HepG2 (cell line): ENCODE results near the gene SYTL3. TPM values are rescaled to one million over a fixed set of nuclear protein-coding genes. Genes with fewer than 3 reads are reported as not detected.

Experiments used
- ATAC-seq: fragments of 200-7000 bp; cut with Tn5 transposase; 3 replicates; pipeline ENCODE4 v1.9.1; 2020; ENCODE audit warnings: mild to moderate bottlenecking, moderate library complexity
- BruUV-seq: library from RNA; stranded (reverse); fragments of 400-500 nt; replicated peaks from 2 replicates; lab custom pipeline; 2021; lab: Mats Ljungman, UMichigan
- CTCF ChIA-PET: fragments of 300-600 bp; formaldehyde crosslinking; extraction: SDS; loops from one replicate; lab custom pipeline; 2021; ENCODE audit warnings: low total read pairs, inconsistent platforms, low intra/inter-chr PET ratio; lab: Yijun Ruan, JAX
- POLR2A ChIA-PET: fragments of 350-600 bp; sonication (Branson Sonifier 250); formaldehyde crosslinking; loops from one replicate; lab custom pipeline; 2020; ENCODE audit warnings: antibody characterized with exemption, inconsistent platforms; lab: Yijun Ruan, JAX
- DNase-seq: peaks from one replicate; pipeline ENCODE4 v3.0.0-alpha.2; 2015; ENCODE audit warnings: low spot score
- FAIRE-seq: peaks from 3 replicates; lab custom pipeline; 2011; peaks lifted over from hg19 to GRCh38; lab: Jason Lieb, UNC
- H2AFZ ChIP-seq: one replicate; pipeline ENCODE4 v1.6.1; 2011; ENCODE audit warnings: low read length, inconsistent platforms
- H3K27ac ChIP-seq: fragments of 300-600 bp; 3 replicates; pipeline ENCODE4 v1.8.0; 2011; ENCODE audit warnings: mixed run types, mild to moderate bottlenecking, mixed read lengths, low read length, inconsistent platforms; ENCODE audit not compliant: insufficient read depth; ENCODE audit errors: extremely low read length
- H3K27me3 ChIP-seq, 2 experiments: fragments of 200-600 bp in 1 of 2; 2 replicates in 1 of 2; 3 replicates in 1 of 2; pipeline versions ENCODE4 v1.6.0 to v1.8.0; 2011; ENCODE audit warnings: low read length in 2 of 2, mild to moderate bottlenecking in 2 of 2, moderate library complexity in 2 of 2, inconsistent platforms in 1 of 2; ENCODE audit not compliant: insufficient read depth in 2 of 2, control insufficient read depth in 1 of 2
- H3K36me3 ChIP-seq, 2 experiments: fragments of 200-600 bp in 1 of 2; replicated peaks in 1 of 2; 2 replicates in 1 of 2; 3 replicates in 1 of 2; pipeline versions ENCODE4 v1.5.1 to v1.8.0; 2011; ENCODE audit warnings: low read length in 2 of 2, inconsistent platforms in 1 of 2; ENCODE audit not compliant: insufficient read depth in 2 of 2, control insufficient read depth in 1 of 2
- H3K4me1 ChIP-seq: 2 replicates; pipeline ENCODE4 v1.5.1; 2012; ENCODE audit warnings: low read length, inconsistent platforms; ENCODE audit not compliant: insufficient read depth
- H3K4me2 ChIP-seq: 2 replicates; pipeline ENCODE4 v1.6.0; 2011; ENCODE audit warnings: low read depth, low read length, inconsistent platforms
- H3K4me3 ChIP-seq, 3 experiments: fragments of 200-600 bp in 1 of 3; sonication (generic), shearing (Covaris generic) in 1 of 3; replicated peaks in 1 of 3; 2 replicates each; pipeline ENCODE4 v1.5.1; 2011 to 2016; ENCODE audit warnings: low read length in 3 of 3, inconsistent platforms in 2 of 3, low read depth in 2 of 3, mild to moderate bottlenecking in 2 of 3, control low read depth in 1 of 3, mixed read lengths in 1 of 3; ENCODE audit not compliant: insufficient read depth in 1 of 3
- H3K79me2 ChIP-seq: one replicate; pipeline ENCODE4 v1.6.1; 2011; ENCODE audit warnings: low read length, inconsistent platforms; ENCODE audit not compliant: insufficient read depth
- H3K9ac ChIP-seq: 2 replicates; pipeline ENCODE4 v1.6.0; 2011; ENCODE audit warnings: mild to moderate bottlenecking, low read depth, low read length, inconsistent platforms; ENCODE audit not compliant: insufficient read depth
- H3K9me3 ChIP-seq: 2 replicates; pipeline ENCODE4 v1.5.1; 2012; ENCODE audit warnings: mild to moderate bottlenecking, low read length
- H4K20me1 ChIP-seq: 2 replicates; pipeline ENCODE4 v1.6.0; 2011; ENCODE audit warnings: inconsistent platforms, mild to moderate bottlenecking, low read length, moderate library complexity; ENCODE audit not compliant: insufficient read depth
- ARID5B ChIP-seq: IDR thresholded peaks from 2 replicates; pipeline ENCODE4 v1.4.0; 2020; ENCODE audit warnings: mild to moderate bottlenecking, missing genetic modification reagents
- BHLHE40 ChIP-seq: IDR thresholded peaks from 2 replicates; pipeline ENCODE4 v1.6.1; 2011; ENCODE audit warnings: low read length, improper control_type of control experiment
- ELK4 ChIP-seq: sonication (generic); formaldehyde crosslinking; IDR thresholded peaks from 2 replicates; pipeline ENCODE4 v1.9.0; 2021; ENCODE audit warnings: missing genetic modification reagents, borderline replicate concordance
- GABPB1 ChIP-seq: IDR thresholded peaks from 2 replicates; pipeline ENCODE4 v1.6.1; 2016; ENCODE audit warnings: mild to moderate bottlenecking, missing genetic modification reagents, moderate library complexity, missing compliant biosample characterization
- GRHL1 ChIP-seq: sonication (generic); formaldehyde crosslinking; conservative IDR thresholded peaks from 2 replicates; pipeline ENCODE4 v1.8.0; 2022; ENCODE audit warnings: missing genetic modification reagents
- NR2C2 ChIP-seq: sonication (generic); formaldehyde crosslinking; IDR thresholded peaks from 2 replicates; pipeline ENCODE4 v1.4.0; 2020; ENCODE audit warnings: missing genetic modification reagents, mild to moderate bottlenecking, moderate library complexity, borderline replicate concordance
- REXO4 ChIP-seq: sonication (generic); formaldehyde crosslinking; IDR thresholded peaks from 2 replicates; pipeline ENCODE4 v1.8.0; 2022; ENCODE audit warnings: missing genetic modification reagents, mild to moderate bottlenecking, borderline replicate concordance
- STAT5B ChIP-seq: sonication (generic); formaldehyde crosslinking; IDR thresholded peaks from 2 replicates; pipeline ENCODE4 v1.4.0; 2020; ENCODE audit warnings: missing genetic modification reagents
- ZBTB8A ChIP-seq: sonication (generic); formaldehyde crosslinking; IDR thresholded peaks from 2 replicates; pipeline ENCODE4 v1.4.0; 2020; ENCODE audit warnings: mild to moderate bottlenecking, low read depth, missing genetic modification reagents, borderline replicate concordance
- ZNF256 ChIP-seq: sonication (generic); formaldehyde crosslinking; conservative IDR thresholded peaks from 2 replicates; pipeline ENCODE4 v1.4.0; 2020; ENCODE audit warnings: missing genetic modification reagents
- ZNF644 ChIP-seq: IDR thresholded peaks from 2 replicates; pipeline ENCODE4 v1.6.1; 2016; ENCODE audit warnings: low read depth
- ZNF740 ChIP-seq: sonication (generic); formaldehyde crosslinking; IDR thresholded peaks from 2 replicates; pipeline ENCODE4 v1.4.0; 2020; ENCODE audit warnings: missing genetic modification reagents
- ZSCAN22 ChIP-seq: sonication (generic); formaldehyde crosslinking; IDR thresholded peaks from 2 replicates; pipeline ENCODE4 v1.4.0; 2020; ENCODE audit warnings: mild to moderate bottlenecking, missing genetic modification reagents
- ZSCAN5A ChIP-seq: sonication (generic); formaldehyde crosslinking; IDR thresholded peaks from 2 replicates; pipeline ENCODE4 v1.8.0; 2022; ENCODE audit warnings: mild to moderate bottlenecking, missing genetic modification reagents, borderline replicate concordance
- WGBS: methylation state at CpG from one replicate; pipeline ENCODE4 v1.1.6; 2017; ENCODE audit warnings: low lambda C conversion rate; 5-methylcytosine and 5-hydroxymethylcytosine counted together
- in situ Hi-C: cut with HindIII; loops from 2 replicates; pipeline ENCODE4 v1.10.0; 2017; ENCODE audit warnings: low pct_unique_long_range_greater_than_20kb; ENCODE audit not compliant: extremely low pct_ligation_motif_present
- intact Hi-C: fragments of 100-400 bp; cut with micrococcal nuclease; formaldehyde crosslinking; loops from one replicate; pipeline ENCODE4 v1.10.0; 2022; ENCODE audit not compliant: unreplicated experiment
- polyA plus RNA-seq, 8 experiments: library from polyadenylated mRNA; depleted of rRNA in 3 of 8; stranded (reverse) in 7 of 8; unstranded in 1 of 8; fragments of >200 nt; fragmentation: Illumina TruSeq in 4 of 8; extraction: Trizol in 4 of 8; gene quantifications; 2 replicates each; pipeline versions ENCODE4 v1.2.1 to v1.2.3, GENCODE V29; 2011 to 2016; ENCODE audit warnings: low read depth in 4 of 8, missing spikeins in 1 of 8, mixed read lengths in 1 of 8; ENCODE audit not compliant: insufficient read depth in 1 of 8
- total RNA-seq, 5 experiments: library from RNA; depleted of rRNA; stranded (reverse); fragments of >200 nt; fragmentation: Illumina TruSeq; extraction: Trizol; gene quantifications; 2 replicates each; pipeline ENCODE4 v1.2.3, GENCODE V29; 2016; ENCODE audit warnings: low read depth in 1 of 5

The SYTL3 gene
- total and polyA plus RNA-seq, 2 of the 13 experiments (the other 11 are each of a cell fraction or from before 2014, with no cell fraction given), result 0.11 to 0.28 TPM

GRCh38 chr6:158771399-158772152 lies 121.7 kb downstream of the SYTL3 start (continued):
- TF ChIP-seq ZNF256 (CRISPR knock-in tag) (no peak), STAT5B (CRISPR knock-in tag) (no peak), ZBTB8A (CRISPR knock-in tag) (no peak), BHLHE40 (no peak)

- WGBS, result 96% methylated on average over 11 of the region's 11 CpGs
- intact Hi-C loops, result no loop called here
- no peak overlapping the region for H3K27ac ChIP-seq
- no peak overlapping the region for H2AFZ ChIP-seq
- CTCF ChIA-PET, result no interaction called here
- no peak for FAIRE-seq
- no peak overlapping the region for H3K9ac ChIP-seq
- ATAC-seq, result no peak; the same call in 2 of the 3 replicates
- H3K9me3 ChIP-seq, result no peaks in the 10 kb centered on the region
- H3K79me2 ChIP-seq, result no peaks in the 10 kb centered on the region
- no peak overlapping the region for H3K4me3 ChIP-seq
- BruUV-seq, result no TSS peak
- POLR2A ChIA-PET, result no interaction called here
- no peaks in the 10 kb centered on the region for H4K20me1 ChIP-seq
- no peaks in the 10 kb centered on the region for H3K4me1 ChIP-seq
- peaks cover 63 to 89% of the 10 kb centered on the region in 2 experiments for H3K36me3 ChIP-seq
- H3K27me3 ChIP-seq, result no peaks in the 10 kb centered on the region
- in situ Hi-C loops, result no loop called here
- no peak overlapping the region for H3K4me2 ChIP-seq
- no peak for DNase-seq
- TF ChIP-seq ZNF644 (CRISPR knock-in tag) (no peak), ZNF740 (no peak), ZSCAN22 (CRISPR knock-in tag) (no peak), NR2C2 (no peak), ZSCAN5A (no peak), GRHL1 (CRISPR knock-in tag) (no peak), ARID5B (CRISPR knock-in tag) (no peak), REXO4 (no peak), ELK4 (CRISPR knock-in tag) (no peak), GABPB1 (no peak)
These were observed 122.3 kb downstream of the SYTL3 start for GRCh38 chr6:158772172-158772571.
